Right kidney (tissue), 1 donor: Measurements from ENCODE around the gene FOXN3.
A peak's percentile ranks its signal among the peaks of the same experiment; 100 is the strongest.

Experiments used
- DNase-seq: peaks from one replicate; pipeline ENCODE4 v3.0.0-alpha.2; 2016

Gene FOXN3

DNA sequence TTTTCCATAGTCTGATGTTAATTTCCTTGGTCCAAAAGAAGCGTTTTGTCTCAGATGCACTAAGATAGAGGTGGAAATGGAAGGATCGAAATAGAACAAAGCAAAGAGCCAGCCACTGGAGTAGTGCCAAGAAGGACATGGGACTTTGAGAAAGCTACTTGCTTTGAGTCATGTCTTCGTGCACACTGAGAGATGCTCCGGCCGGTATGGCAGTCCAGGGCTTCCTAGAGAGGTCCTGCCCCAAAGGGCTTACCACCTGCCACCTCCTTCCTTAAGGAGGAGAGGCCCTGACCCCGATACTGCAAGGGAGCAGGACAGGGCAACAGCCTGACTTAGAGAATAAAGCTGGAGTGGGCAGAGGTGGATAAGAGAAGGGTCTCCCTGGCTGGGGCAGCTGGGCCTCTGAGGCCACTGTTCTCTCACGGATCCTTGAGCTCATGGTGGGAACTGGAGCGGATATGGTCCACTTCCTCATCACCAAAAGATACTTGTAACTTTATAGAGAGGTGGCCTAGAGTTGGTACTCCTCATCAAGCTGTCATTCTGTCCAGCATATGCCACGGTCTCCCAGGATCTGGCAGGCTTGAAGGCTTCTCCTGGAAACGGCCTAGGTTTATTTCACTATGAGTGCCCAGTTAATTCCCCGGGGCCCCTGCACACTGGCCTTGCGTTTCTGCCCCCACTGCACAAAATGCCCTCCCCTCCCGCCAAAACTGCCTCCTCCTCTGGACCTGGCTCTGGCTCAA is 57.4 kb downstream of the FOXN3 start:
- DNase-seq, result no peak

GRCh38 chr14:89357655-89358297 is 59.3 kb downstream of the FOXN3 start:
- DNase-seq, result no peak

GRCh38 chr14:89356927-89357326 is 60.1 kb downstream of the FOXN3 start:
- DNase-seq, result no peak

- no peak for DNase-seq
Observed at GRCh38 chr14:89356496-89356895, 60.5 kb downstream of the FOXN3 start.

GRCh38 chr14:89353766-89354113 is 63.3 kb downstream of the FOXN3 start:
- no peak for DNase-seq

- no peak for DNase-seq
Observed at GRCh38 chr14:89352976-89353765, 63.9 kb downstream of the FOXN3 start.

- DNase-seq, result peak; percentile 70
Observed at GRCh38 chr14:89351516-89352404, 65.3 kb downstream of the FOXN3 start.

GRCh38 chr14:89351221-89351515 is 65.9 kb downstream of the FOXN3 start:
- DNase-seq, result no peak

- DNase-seq, result no peak
Observed at GRCh38 chr14:89350152-89350551, 66.9 kb downstream of the FOXN3 start.

GRCh38 chr14:89349171-89350008 is 67.6 kb downstream of the FOXN3 start:
- DNase-seq, result no peak

GRCh38 chr14:89348722-89349121 is 68.3 kb downstream of the FOXN3 start:
- no peak for DNase-seq

DNA sequence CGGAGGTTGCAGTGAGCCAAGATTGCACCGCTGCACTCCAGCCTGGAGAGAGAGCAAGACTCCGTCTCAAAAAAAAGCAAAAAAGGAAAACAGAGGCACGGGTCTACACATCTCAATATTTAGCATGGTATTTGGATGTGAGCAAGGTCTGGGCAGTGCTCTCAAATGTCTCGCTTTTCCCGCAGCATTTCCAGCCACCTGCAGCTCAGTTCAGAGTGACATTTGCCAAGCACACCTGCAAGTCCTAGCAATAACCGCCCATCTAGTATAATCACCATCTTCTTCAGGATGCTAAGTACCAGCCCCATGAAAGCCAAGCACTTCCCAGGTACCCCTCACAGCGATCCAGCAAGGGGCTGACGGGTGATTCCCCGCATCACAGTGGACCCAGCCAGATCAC is 69.1 kb downstream of the FOXN3 start:
- no peak for DNase-seq

- no peak for DNase-seq
Observed at GRCh38 chr14:89344920-89345254, 72.1 kb downstream of the FOXN3 start.

DNA sequence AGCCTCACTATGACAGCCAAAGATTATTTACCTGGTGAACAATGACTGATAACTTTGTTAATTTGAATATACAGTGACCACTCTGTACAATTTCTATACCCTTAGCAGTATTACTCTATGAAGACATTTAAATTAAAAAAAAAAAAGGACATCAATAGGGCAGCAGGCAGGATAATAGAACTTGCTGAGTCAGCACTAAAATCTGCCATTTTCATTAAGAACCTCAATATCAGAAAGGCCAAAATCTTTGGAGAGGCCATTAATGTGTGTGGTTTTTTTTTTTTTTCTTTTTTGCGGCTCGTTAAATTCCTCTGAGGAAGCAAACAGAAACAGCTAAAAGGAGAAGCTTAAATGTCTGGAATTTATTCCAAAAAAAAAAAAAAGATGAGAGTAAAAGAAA is 73.7 kb downstream of the FOXN3 start:
- DNase-seq, result no peak

DNA sequence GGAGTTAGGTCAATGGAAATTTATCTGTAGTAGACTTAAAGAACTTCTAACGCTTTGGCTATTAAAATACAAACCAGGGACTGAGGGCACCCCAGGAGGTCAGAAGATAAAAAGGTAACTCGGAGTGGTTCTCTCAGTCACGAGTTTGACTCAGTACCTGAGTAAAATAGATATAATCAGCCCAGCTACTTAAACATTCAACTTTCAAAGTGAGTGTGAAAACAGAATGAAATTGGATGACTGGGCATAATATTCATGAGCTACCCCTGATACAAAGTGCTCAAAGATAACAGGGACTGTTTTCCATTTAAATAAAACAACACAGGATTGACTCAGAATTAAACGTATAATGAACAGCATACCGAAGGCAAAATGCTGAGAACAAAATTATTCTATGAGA is 75.0 kb downstream of the FOXN3 start:
- no peak for DNase-seq

- DNase-seq, result no peak
Observed at GRCh38 chr14:89340200-89341181, 76.5 kb downstream of the FOXN3 start.

DNA sequence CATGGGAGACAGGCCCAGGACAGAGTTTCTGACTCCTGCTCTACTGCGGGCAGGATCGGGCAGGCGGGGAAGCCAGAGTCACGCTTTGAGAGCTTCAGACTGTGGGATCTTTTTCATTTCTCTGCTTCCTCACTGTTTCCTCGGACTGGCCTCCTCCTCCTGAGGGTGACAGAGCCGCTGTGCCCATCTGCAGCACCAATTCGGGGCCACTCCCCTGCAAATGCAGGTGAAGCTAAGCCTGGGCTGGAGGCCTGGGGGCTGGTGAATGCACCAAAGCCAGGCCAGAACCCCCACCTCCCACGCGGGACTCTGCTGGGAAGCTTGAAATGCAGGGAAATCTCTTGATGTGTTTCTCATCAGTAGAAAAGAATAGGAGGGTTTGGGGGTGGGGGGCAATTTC is 77.5 kb downstream of the FOXN3 start:
- DNase-seq, result no peak

- DNase-seq, result no peak
Observed at GRCh38 chr14:89339158-89339557, 77.9 kb downstream of the FOXN3 start.

- no peak for DNase-seq
Observed at GRCh38 chr14:89336338-89336737, 80.7 kb downstream of the FOXN3 start.

GRCh38 chr14:89332031-89332430 is 85.0 kb downstream of the FOXN3 start:
- DNase-seq, result no peak

- no peak for DNase-seq
Observed at GRCh38 chr14:89331398-89331797, 85.6 kb downstream of the FOXN3 start.
